Keratinocyte (primary cell): ENCODE data around the gene BDH2. TPM values are rescaled to one million over a fixed set of nuclear protein-coding genes. Genes with fewer than 3 reads are reported as not detected.

Experiments
- DNase-seq: peaks from one replicate; pipeline ENCODE4 v3.0.0-alpha.2; 2011; ENCODE audit warnings: low read depth, missing footprints, low spot score
- FAIRE-seq: peaks from 2 replicates; lab custom pipeline; 2011; peaks lifted over from hg19 to GRCh38; lab: Jason Lieb, UNC
- H2AFZ ChIP-seq: 2 replicates; pipeline ENCODE4 v1.6.0; 2012; ENCODE audit warnings: low read length, control low read depth, inconsistent platforms; ENCODE audit not compliant: control insufficient read depth
- H3K27ac ChIP-seq: 2 replicates; pipeline ENCODE4 v1.5.1; 2011; ENCODE audit warnings: low read length; ENCODE audit not compliant: control insufficient read depth, insufficient read depth
- H3K27me3 ChIP-seq: 3 replicates; pipeline ENCODE4 v1.6.0; 2011; ENCODE audit warnings: low read length; ENCODE audit not compliant: control insufficient read depth, insufficient read depth; ENCODE audit errors: extremely low read depth
- H3K36me3 ChIP-seq, 2 experiments: 2 replicates in 1 of 2; 3 replicates in 1 of 2; pipeline ENCODE4 v1.5.1; 2011; ENCODE audit warnings: low read length in 2 of 2, mild to moderate bottlenecking in 1 of 2; ENCODE audit not compliant: control insufficient read depth in 2 of 2, insufficient read depth in 2 of 2; ENCODE audit errors: extremely low read depth in 1 of 2
- H3K4me1 ChIP-seq: 3 replicates; pipeline ENCODE4 v1.5.1; 2011; ENCODE audit warnings: low read length; ENCODE audit not compliant: control insufficient read depth, insufficient read depth; ENCODE audit errors: extremely low read depth
- H3K4me2 ChIP-seq: 3 replicates; pipeline ENCODE4 v1.6.0; 2011; ENCODE audit warnings: low read depth, low read length; ENCODE audit not compliant: control insufficient read depth, insufficient read depth; ENCODE audit errors: extremely low read depth
- H3K4me3 ChIP-seq, 3 experiments: fragments of 200-600 bp in 1 of 3; sonication (generic) in 1 of 3; 2 replicates in 2 of 3; 3 replicates in 1 of 3; pipeline ENCODE4 v1.5.1; 2011 to 2016; ENCODE audit warnings: low read length in 3 of 3, mild to moderate bottlenecking in 3 of 3, control low read depth in 2 of 3, inconsistent platforms in 1 of 3, low read depth in 1 of 3, mixed read lengths in 1 of 3, mixed run types in 1 of 3, moderate library complexity in 1 of 3; ENCODE audit not compliant: control insufficient read depth in 2 of 3, insufficient read depth in 2 of 3; ENCODE audit errors: extremely low read depth in 1 of 3
- H3K79me2 ChIP-seq: 2 replicates; pipeline ENCODE4 v1.6.0; 2012; ENCODE audit warnings: low read length; ENCODE audit not compliant: control insufficient read depth, insufficient read depth
- H3K9ac ChIP-seq: 3 replicates; pipeline ENCODE4 v1.6.0; 2011; ENCODE audit warnings: low read length; ENCODE audit not compliant: control insufficient read depth, insufficient read depth; ENCODE audit errors: extremely low read depth
- H3K9me1 ChIP-seq: 3 replicates; pipeline ENCODE4 v1.6.0; 2011; ENCODE audit warnings: low read length; ENCODE audit not compliant: control insufficient read depth, insufficient read depth; ENCODE audit errors: extremely low read depth
- H3K9me3 ChIP-seq: 2 replicates; pipeline ENCODE4 v1.5.1; 2012; ENCODE audit warnings: low read depth, low read length; ENCODE audit not compliant: control insufficient read depth
- H4K20me1 ChIP-seq: 3 replicates; pipeline ENCODE4 v1.6.0; 2011; ENCODE audit warnings: low read length; ENCODE audit not compliant: control insufficient read depth, insufficient read depth; ENCODE audit errors: extremely low read depth
- CTCF ChIP-seq, 3 experiments: IDR thresholded peaks in 1 of 3; conservative IDR thresholded peaks in 1 of 3; optimal IDR thresholded peaks in 1 of 3; 2 replicates in 2 of 3; 3 replicates in 1 of 3; pipeline versions ENCODE3 to v1.5.1; 2011; ENCODE audit warnings: low read length in 3 of 3, mild to moderate bottlenecking in 3 of 3, moderate library complexity in 2 of 3, control low read depth in 1 of 3, inconsistent platforms in 1 of 3; ENCODE audit not compliant: insufficient read depth in 2 of 3; ENCODE audit errors: extremely low read depth in 1 of 3
- EZH2 ChIP-seq: IDR thresholded peaks from one replicate; pipeline ENCODE4 v1.6.1; 2012; ENCODE audit warnings: inconsistent platforms, mild to moderate bottlenecking, low read length, moderate library complexity
- dilution Hi-C: fragments of 300-500 bp; cut with MboI; formaldehyde crosslinking; loops from one replicate; pipeline ENCODE4 v1.7.0; 2020; ENCODE audit warnings: low sequenced_read_pairs; ENCODE audit not compliant: extremely low pct_ligation_motif_present
- polyA plus RNA-seq, 5 experiments: library from polyadenylated mRNA; depleted of rRNA in 3 of 5; stranded (reverse) in 3 of 5; stranded (forward) in 1 of 5; unstranded in 1 of 5; fragments of >200 nt; gene quantifications; 1 replicate in 1 of 5; 2 replicates in 3 of 5; 3 replicates in 1 of 5; pipeline versions ENCODE4 v1.2.1 to v1.2.3, GENCODE V29; 2011 to 2012; ENCODE audit warnings: missing spikeins in 2 of 5, low read depth in 1 of 5, low replicate concordance in 1 of 5

The BDH2 gene
- polyA plus RNA-seq, 1 donor (not counting 4 experiments of a cell fraction or from before 2014, with no cell fraction given), result 58.1 TPM

- no peak for DNase-seq
- Histone ChIP-seq H3K4me3 (no peak overlapping the region), H3K9ac (no peak overlapping the region), H3K27me3 (no peaks in the 10 kb centered on the region), H3K79me2 (no peaks in the 10 kb centered on the region), H3K4me1 (no peaks in the 10 kb centered on the region), H2AFZ (no peak overlapping the region), H3K36me3 (peaks cover 0 to 1% of the 10 kb centered on the region in 2 experiments), H4K20me1 (no peaks in the 10 kb centered on the region), H3K27ac (no peak overlapping the region), H3K9me1 (no peaks in the 10 kb centered on the region), H3K4me2 (no peak overlapping the region), H3K9me3 (no peaks in the 10 kb centered on the region)
- FAIRE-seq, result no peak
- dilution Hi-C loops, result no loop called here
- no peak for TF ChIP-seq EZH2
- no peak for TF ChIP-seq CTCF (optimal IDR thresholded peaks at IDR 0.05 in 1 of 3, IDR thresholded peaks at IDR 0.05 in 1 of 3, conservative IDR thresholded peaks at IDR 0.05 in 1 of 3; ENCODE audit: extremely low read depth in 1 of 3, insufficient read depth in 2 of 3, low read length in 3 of 3)
These were observed 47.5 kb downstream of the BDH2 start for GRCh38 chr4:103052145-103052544.

GRCh38 chr4:103050736-103051436, 48.7 kb downstream of the BDH2 start:
- Histone ChIP-seq H3K4me3 (no peak overlapping the region), H3K27ac (no peak overlapping the region), H3K4me1 (no peaks in the 10 kb centered on the region), H3K36me3 (peaks cover 1 to 3% of the 10 kb centered on the region in 2 experiments), H3K9me1 (no peaks in the 10 kb centered on the region), H3K79me2 (no peaks in the 10 kb centered on the region), H2AFZ (no peak overlapping the region), H3K9me3 (no peaks in the 10 kb centered on the region), H3K4me2 (no peak overlapping the region), H3K9ac (no peak overlapping the region), H4K20me1 (no peaks in the 10 kb centered on the region), H3K27me3 (no peaks in the 10 kb centered on the region)
- DNase-seq (no peak), FAIRE-seq (no peak)
- no peak for TF ChIP-seq CTCF (optimal IDR thresholded peaks at IDR 0.05 in 1 of 3, IDR thresholded peaks at IDR 0.05 in 1 of 3, conservative IDR thresholded peaks at IDR 0.05 in 1 of 3; ENCODE audit: extremely low read depth in 1 of 3, insufficient read depth in 2 of 3, low read length in 3 of 3)
- no peak for TF ChIP-seq EZH2
- dilution Hi-C loops, result no loop called here
